ENCODE data around the gene CTNS.

DNA sequence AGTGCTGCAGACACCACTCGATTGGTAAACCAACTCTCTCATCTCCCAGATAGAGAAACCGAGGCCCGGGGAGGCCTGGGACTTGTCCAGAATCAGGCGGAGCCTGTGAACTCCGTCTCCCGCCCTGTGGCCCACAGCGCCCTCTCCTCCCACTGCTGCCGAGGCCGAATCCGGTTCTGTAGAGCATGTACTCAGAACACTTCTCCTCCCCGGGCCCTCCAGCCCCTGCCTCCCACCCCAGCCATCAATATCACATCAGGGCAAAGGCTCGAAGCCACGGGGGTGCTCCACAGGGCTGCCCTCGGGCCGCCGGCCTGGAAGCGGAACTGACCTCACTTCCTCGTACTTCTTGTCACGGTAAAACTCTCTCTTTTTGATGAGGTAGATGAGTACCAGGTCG is 45.0 kb downstream of the CTNS start:
- TF ChIP-seq EP300 (IDR thresholded peaks at IDR 0.05; ENCODE audit: low read depth), result no peak
- TF ChIP-seq, protein P1, sequence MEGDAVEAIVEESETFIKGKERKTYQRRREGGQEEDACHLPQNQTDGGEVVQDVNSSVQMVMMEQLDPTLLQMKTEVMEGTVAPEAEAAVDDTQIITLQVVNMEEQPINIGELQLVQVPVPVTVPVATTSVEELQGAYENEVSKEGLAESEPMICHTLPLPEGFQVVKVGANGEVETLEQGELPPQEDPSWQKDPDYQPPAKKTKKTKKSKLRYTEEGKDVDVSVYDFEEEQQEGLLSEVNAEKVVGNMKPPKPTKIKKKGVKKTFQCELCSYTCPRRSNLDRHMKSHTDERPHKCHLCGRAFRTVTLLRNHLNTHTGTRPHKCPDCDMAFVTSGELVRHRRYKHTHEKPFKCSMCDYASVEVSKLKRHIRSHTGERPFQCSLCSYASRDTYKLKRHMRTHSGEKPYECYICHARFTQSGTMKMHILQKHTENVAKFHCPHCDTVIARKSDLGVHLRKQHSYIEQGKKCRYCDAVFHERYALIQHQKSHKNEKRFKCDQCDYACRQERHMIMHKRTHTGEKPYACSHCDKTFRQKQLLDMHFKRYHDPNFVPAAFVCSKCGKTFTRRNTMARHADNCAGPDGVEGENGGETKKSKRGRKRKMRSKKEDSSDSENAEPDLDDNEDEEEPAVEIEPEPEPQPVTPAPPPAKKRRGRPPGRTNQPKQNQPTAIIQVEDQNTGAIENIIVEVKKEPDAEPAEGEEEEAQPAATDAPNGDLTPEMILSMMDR (IDR thresholded peaks at IDR 0.05), result no peak
- no peak for TF ChIP-seq POLR2A (IDR thresholded peaks at IDR 0.05)

Measured in transverse colon (tissue), 3 donors.